Fibroblast of skin of abdomen (primary cell): ENCODE data around the gene POLD4.

ENCODE experiments used
- DNase-seq: peaks from one replicate; pipeline ENCODE4 v3.0.0-alpha.2; 2013

Gene POLD4

DNA sequence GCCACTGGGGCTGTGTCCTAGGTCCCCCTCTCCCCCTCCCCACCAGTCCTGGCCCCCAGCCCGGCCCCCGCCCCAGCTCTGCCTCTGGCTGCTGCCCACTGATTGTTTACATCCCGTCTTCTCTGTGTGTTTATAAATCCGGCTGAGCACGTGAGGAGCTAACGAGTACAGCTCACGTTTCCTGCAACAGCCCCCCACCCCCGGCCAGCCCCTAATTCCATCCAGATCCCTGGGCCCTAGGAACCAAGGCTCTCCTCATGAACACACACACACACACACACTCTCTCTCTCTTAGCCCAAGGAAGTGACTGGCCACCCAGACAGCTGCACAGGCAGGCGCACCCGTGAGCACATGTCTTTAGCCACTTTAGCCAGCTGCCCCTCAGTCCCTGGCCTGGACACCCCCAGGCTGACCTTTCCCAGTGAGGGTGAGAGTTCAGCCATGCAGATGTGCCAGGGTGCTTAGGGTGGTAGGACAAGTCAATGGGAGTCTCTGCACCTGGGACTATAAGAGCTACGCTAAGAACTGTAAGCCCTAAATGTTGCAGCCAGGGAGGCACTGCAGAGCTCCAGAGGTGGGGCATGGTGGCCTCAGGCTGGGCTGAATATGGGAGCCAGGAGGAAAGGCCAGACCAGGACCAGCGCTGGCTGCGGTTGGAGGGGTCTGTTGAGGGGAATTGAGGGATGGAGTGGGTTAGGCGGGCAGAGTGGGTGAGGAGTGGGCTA, 17.2 kb upstream of the POLD4 start:
- peak; percentile 56 for DNase-seq

DNA sequence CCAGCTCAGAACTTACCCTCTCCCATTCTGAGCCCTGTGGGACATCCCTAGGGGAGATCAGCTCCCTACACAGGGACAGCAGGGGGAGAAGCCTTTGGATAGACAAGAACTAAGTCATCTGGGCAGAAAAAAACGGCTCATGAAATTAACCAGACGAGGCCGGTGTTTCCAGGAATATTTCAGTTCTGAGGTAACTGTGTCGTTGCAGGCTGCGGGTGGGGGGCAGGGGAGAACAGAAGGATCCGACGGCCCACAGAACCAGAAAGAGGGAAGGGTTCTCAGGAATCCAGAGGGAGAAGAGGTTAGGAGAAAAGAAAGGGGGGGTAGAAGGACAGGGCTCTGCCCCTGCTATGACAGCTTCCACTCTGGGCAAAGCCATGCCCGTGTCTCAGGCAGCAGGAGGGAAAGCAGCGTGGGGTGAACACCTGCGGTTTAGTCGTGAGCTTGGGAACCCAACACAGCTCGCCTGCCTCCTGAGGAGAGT, 16.5 kb upstream of the POLD4 start:
- DNase-seq: peak; percentile 68

DNA sequence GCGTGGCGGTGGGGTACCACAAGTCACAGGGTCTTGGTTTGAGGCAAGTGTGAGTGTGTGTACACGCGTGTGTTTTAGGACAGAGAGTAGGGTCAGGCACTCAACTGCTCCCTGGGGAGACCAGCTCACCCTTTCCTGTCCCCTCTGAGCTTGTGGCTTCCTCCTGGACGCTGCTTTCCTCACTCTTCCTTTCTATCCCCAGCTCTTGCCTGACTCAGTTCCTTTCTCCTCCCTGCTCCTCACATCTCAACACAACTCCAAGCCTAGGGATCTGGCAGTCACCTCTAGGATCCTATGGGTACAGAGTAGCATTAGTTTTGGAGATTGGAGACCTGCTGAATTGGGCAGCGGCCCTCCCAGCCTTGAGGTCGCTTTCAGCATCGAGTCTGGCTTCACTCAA, 15.9 kb upstream of the POLD4 start:
- DNase-seq: no peak

DNA sequence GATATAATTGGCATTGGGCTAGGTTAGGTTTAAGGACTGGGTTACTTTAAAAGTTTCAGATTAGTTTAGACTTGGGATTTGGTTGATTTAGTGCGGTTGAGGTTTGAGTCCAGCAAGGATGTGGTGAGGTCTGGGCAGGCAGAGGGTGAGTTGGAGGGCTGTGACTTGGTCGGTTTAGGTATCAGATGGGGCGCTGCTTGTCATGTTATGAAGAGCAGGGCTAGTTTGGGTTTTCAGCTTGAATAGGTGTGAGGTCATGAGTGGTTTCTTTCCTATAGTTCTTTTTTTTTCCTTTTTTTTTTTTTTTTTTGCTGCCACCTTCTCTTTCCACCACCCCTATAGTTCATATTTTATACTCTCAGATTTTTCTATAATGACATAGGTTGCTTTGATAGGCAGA, 15.3 kb upstream of the POLD4 start:
- no peak for DNase-seq

DNA sequence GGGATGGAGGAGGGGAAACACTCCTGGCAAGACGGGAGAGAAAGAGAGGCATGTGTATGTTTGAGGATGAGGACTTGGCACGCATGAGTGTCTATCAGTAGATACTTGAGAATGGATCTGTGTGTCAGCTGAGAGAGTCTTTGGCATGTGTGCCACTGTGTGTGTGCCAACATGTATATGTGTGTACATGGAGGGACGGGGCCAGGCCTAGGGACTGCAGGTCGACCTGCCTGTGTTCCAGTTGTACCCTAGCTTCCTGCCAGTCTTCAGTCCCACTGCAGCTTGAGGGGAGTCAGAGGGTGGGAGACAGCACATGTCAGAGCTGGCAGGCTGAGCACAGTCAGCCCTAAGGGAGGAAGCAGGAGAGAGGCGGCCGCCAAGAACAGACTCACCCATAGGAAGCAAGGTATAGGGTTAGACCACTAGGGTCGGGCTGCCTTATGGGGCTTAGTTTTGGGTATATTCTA, 14.4 kb upstream of the POLD4 start:
- DNase-seq: no peak

DNA sequence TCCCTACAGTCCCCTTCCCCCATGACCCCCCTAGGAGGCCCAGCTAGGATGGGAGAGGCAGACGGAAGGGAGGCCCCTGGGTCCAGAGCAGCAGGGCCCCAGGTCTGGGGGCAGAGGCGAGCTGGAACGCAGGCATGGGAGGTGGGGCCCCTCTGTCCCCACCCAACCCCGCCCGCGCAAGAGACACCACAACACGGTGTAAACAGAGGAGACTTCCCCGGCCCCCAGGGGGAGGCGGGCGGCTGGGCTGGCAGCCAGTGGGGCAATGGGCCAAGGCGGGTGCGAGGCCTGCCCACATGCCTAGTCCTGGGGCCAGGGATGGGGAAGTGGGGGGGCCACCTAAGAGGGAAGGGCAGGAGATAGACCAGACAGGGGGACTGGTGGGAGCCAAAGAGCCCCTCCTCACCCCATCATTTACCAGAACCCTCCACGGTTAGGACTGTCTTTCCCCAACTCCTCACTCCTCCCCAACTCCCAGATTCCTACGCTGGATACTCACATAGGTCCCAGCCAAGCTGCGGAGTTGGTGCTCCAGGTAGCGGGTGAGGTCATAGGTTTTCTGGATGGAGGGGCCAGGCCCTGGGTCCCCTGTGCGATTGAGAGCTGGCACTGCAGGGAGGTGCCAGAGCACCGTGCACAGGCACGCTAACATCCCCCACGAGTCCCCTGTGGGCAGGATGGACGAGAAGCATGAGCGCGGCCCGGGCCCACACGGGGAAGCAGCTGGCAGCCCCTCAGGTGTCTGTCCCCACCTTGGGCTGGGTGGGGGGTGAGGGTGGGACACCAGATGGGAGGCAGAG, 13.8 kb upstream of the POLD4 start:
- DNase-seq: no peak

DNA sequence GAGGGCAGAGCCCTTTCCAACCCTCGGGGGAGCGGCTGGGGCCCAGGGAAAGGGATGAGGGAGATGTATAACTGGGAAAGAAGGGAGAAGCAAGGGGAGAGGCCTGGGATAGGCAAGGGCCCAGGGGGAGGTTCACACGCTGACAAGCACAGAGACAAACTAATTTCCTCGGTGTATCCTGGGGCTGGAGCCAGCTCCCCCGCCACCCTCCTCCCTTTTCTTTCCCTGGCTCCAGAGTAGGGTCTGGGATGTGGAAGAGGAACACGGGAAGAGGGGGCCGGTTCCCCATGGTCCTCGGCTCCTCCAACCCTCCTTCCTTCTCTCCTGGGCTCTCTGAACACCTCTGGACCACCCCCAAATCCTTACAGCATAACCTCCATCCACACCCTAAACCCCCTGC, 13.2 kb upstream of the POLD4 start:
- no peak for DNase-seq

DNA sequence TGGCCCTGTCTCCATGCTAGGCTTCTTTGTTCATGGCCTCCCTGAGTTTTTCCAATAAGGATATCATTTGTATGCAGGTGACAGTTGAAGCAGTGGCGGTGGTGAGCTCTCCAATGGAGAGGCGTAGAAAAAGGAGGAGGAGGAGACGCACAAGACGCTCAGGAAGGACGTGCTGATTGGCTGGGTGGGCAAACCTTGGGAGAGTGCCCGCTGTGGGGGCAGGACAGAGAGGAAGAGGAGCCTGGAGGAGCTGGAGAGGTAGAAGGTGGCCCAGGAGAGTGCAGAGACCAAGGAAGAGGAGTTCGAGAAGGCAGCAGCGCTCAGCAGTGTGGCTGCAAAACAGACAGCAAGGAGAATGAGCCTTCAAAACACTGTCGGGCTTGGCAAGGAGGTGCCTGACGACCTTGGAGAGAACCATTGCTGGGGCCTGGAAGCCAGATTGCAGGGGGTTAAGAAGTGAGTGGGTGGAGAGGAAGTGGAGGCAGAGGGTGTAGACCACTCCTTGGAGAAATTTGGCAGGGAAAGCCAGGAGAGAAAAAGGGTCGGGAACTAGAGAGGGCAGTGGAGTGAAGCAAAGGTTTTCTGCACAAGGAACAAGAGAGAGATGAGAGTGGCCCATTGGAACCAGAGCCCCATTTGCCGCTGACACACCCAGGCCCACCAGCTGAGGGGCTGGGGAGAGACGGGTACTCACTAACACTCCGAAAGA, 12.5 kb upstream of the POLD4 start:
- no peak for DNase-seq

DNA sequence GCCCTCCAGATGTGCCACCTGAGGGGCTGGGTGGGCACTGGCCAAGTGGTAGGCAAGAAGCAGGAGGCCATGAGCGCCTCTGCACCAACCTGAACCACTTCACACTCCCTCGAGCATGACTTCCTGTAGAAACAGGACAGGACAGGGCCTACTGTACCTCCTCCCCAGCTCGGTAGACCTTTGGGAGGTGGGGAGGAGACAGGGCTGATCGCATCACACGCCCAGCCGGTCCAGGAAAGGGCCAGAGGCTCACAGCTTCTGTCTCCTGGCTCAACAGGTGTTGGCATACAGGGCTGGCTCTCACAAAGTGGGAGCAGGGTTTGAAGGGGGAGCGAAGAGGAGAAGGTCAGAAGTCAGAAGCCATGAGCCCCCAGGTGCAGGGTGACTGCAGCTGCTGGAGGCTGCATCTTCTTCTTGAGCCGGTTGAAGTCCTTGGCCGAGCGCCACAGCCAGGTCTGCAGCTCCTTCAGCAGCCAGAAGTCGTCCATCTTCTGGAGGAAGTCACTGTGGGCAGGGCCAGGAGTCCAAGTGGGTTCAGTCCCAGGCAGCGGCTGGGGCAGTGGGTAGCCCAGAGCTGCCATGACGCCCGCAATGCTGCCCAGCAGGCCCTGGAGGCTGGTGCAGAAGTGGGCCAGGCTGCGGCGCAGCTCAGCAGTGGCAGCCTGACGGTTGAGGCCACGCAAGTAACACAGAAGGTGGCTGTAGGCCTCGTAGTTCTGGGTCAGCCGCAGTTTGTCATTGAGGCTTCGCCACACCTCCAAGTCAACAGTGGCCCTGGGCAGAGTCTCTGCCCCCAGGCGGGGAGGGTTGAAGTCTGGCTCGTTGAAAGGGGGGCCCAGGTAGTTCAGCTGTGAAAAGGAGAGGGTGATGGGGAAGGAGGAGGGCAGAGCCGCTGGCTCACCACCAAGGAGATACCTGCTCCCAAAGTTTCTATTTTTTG, 11.7 kb upstream of the POLD4 start:
- no peak for DNase-seq

DNA sequence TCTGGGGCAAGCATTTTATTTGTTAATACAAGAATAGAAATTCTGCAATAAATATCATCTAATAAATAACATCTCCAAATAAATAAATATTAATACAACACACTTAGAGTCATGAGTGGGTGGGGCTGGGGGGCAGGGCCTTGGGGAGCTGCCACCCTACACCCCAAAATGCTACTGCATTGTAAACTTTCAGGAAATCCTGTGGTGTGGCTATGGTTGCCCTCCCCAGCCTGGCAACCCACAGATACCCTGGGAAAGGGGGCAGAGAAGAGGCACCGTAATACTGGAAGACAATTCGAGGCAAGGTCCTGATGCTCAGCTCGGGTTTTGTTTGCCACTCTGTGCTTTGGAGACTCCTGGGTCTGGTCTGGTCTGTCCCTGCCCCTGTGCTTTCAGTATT, 10.8 kb upstream of the POLD4 start:
- DNase-seq: no peak

DNA sequence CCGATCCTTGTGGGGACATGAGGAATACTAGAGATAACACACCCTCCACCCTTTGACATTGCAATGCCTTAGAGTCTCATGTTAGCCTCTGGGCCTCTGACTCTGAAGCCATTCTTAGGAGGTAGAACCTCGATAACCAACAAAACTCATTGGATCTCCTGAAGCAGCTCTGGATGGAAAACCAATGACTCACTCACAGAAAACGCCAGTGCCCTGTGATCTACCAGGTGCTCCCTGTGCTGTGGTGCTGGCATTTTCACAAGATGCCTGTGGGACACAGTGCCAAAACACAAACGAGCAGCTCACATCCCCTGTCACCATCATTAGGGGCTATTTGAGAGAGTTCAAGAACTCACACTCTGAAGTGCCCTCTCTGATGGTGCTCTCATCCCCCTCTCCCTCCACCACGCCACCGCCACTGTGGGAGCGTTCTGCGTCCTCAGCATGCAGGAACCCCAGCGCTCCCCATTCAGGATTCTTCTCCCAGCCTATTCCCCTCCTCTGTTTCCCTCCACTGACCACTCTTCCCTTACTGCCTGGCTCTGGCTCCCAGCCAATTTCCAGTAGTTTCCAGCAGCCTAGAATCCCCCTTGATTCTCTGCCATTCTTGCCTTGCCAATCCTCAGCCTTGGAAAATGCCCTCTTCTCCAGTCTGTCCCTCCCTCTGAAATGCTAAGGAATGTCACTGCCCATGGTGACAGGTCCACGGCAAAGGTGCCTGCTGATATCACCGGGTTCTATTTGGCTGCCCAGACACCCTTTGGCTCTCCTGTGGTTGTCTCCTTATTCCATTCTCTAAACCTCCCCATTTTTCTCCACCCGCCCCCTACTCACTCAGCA, 4.7 kb upstream of the POLD4 start:
- DNase-seq: peak; percentile 44

DNA sequence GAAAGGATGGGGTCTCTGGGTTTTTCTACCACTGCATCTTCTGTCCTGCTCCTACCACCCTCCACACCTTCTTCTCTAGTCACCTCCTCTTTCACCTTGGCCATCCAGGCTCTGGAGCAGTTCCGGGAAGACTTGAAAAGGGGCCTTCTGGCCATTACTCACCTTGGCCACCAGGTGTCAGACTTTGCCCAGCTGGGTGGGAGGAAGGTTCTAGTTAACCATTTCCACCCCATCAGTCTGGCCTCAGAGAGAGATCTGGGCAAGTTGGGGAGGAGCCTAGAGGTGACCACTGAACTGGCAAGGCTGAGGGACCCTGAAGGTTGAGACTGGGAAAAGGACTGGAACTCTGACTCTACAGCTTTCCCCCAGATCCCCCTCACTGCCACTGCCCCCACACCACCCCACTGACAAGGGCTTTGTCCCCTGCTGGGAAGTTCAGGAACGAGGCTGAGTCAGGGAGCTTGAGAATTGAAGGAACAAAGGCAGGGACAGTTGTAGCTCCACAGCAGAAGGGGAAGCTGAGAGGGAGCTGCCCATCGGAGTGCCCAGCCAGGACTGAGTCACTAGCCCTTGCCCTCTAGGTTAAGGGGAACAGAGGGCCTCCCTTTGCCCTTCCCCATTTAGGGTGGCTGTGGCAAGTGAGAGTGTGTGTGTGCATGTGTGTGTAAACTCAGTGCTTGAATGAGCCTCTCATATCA, 3.7 kb upstream of the POLD4 start:
- peak; percentile 75 for DNase-seq

DNA sequence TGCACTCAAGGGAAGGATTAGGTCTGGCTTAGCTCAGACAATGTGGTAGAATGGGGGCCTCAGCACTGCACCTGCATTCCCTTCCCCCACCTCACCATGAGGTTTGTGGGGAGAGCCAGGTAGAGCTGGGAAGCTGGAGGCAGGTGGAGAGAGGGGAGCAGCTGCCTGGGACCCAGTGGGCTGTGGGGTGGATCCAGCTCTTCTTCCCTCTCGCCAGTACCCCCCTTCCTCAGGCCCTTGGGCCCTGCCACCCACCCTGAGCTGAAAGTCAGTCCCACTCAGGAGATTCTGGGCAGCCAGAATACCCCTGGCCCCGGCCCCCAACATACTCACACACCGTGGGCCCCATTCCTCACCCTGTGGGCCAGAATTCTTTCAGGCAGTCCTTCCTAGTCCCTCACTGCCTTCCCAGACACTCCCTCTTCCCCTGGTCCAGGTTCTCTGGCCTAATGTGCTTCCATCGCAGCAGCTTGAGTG, 3.1 kb upstream of the POLD4 start:
- no peak for DNase-seq

DNA sequence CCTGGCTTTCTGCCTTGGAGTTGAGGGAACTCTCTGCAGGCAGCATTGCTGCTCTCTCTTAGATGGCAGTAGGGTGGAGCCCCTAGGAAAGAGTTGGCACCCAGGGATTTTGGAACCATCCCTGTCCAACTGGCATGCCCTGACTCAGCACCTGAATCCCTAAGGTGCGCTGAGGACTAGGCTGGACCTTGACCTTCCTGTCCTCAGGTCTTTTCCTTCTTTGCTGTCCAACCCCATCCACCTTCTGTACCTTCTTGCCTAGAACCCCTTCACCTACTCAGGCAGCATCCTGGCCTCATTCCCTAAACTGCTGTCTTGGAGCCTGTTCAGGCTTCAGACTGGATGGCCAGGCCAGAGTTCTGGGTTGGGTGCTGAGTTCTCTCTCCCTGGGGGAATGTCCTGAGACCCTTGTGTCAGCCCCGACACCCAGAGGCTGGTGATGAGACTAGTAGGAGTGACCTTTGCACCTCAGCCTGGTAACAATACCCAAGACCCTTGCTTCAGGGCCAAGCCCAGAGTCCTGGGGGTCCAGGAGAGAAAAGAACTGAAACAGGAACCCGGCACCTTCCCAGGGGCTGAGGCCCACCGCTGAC, 2.5 kb upstream of the POLD4 start:
- DNase-seq: no peak

DNA sequence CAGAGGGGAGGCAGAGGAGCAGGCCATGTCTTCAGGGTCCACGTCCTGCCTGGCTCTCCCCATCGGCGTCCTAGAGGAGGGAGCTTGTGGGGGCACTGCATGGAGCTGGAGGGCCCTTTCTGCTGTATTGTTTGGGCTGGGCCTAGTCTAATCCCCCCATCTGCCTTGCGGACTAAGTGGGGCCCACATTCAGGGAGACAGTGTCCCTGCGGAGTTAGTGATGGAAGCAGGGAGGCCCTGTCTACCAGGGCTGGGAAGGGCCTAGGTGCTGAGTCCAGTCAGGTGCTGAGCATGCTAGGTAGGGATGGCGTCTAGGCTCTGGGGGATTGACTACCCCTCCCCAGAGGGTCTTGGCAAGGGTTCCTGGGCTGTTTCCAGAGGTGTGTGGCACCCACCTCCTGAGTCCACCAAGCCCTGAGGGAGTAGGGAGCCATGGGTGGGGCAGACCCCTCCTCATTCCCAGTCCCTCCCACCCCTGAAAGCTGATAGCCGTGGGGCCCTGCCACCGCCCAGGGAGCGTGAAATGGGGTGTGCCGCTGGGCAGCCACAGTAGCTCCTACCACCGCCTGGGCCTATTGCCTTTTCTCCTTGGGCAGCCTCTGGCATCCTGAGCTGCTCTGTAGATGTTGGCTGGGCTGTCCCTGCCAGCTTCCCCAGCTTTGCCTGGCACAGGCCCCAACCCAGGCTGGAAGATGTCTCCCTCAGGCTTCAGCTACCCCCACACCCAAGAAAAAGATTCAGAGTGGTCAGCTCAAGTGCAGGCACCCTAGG, 1.9 kb upstream of the POLD4 start:
- DNase-seq: no peak

DNA sequence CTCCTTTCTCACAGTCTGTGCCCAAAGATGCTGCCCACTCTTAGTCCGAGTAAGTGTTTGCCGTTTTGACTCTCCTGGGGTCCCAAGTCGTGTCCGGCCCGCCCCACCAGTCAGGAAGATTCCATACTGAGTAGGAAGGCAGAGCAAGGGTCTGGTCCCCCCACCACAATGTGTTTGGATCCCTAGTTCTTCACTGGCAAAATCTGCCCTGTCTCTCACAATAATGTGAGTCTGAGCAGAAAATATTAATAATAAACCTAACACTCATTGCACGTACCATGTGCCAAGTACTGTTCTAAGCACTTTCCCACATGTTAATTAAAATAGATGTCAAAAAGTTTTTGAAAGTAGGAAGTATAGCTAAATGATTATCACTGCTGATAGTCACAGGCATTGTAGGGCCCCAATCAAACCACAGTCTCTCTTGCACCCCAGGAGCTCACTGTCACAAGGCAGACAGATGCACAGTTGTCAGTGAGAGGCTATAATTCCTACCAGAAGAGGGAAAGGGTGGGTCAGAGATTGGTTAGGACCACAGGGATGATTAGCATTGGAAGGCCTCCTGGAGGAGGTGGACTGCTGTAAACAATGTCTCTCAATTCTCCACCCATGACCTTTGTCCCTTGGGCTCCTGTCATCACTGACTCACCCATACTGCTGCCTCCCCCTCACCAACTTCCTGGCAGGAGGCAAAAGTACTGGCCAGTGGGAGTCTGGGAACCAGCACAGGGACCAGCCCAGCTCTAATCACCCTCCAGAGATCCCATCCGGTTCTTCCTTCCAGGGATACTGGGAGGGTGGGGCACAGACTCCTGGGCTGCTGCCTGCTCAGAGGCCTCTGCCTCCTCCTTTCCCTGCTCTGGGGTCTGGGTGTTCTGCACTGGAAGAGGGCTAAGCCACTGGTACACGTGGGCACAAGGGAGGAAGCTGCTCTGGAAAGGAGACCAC, 1.0 kb upstream of the POLD4 start:
- peak; percentile 84 for DNase-seq

DNA sequence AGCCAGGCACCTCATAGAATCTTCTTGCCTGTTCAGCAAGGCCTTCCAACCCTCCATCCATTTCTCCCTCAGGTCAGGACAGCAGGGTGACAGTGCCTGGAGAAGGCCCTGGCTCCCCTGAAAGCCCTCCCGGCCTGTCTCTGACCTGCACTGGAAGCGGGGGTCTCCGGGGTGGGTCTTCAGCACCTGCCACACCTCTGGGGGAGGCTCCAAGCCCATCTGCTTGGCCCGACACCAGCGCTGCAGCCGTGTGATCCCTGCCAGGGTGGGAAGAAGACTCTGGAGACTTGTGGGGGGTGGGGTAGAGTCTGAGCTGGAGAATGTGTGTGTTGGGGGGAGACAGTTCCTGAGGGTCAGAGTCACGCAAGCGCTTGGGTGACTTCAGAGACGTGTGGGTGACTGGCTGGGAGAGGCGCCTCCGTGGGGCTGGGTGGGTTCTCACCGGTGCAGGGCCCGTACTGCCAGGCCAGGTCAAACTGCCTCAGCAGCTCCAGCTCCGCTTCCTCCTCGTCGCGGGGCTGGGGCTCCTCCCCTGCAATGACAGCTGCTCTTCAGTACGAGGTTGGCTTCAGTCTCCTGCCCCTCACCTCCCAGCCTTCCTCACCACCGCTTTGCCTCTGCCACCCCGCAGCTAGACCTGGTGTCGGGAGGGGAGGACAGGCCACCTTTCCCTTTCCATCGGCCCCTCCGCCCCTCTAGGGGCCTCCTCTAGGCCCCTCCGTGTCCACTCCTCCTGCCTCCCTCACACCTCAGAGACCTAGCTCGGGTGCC, 615 bp downstream of the POLD4 start:
- DNase-seq: no peak
